ENCODE measurements around the gene NXPE4.
"Not testable (repeated sequence)": the region's sequence is repeated elsewhere in the genome, so short reads cannot be mapped to it uniquely, and the experiment has no call there.

- TF ChIP-seq CTCF (IDR thresholded peaks at IDR 0.05); POLR2A (IDR thresholded peaks at IDR 0.05); POLR2AphosphoS5 (IDR thresholded peaks at IDR 0.05; ENCODE audit: insufficient read depth in 1 of 2, low read depth in 1 of 2): not testable (repeated sequence)
These were observed 7.6 kb upstream of the NXPE4 start for GRCh38 chr11:114603151-114603550.

All from vagina (tissue), 2 donors.